Mucosa of descending colon (tissue), 3 donors: ENCODE data around the gene SIRT2. TPM values are rescaled to one million over a fixed set of nuclear protein-coding genes. Genes with fewer than 3 reads are reported as not detected.

ENCODE experiments used
- ATAC-seq: fragments of 200-7000 bp; cut with Tn5 transposase; one replicate; pipeline ENCODE4 v1.9.1; 2020; ENCODE audit warnings: mild to moderate bottlenecking, moderate library complexity
- DNase-seq, 3 donors: peaks; one replicate each; pipeline ENCODE4 v3.0.0-alpha.2; 2020
- H3K36me3 ChIP-seq: fragments of 200-600 bp; one replicate; pipeline ENCODE4 v1.8.0; 2021; ENCODE audit warnings: low read depth, mild to moderate bottlenecking
- H3K4me1 ChIP-seq: fragments of 200-600 bp; one replicate; pipeline ENCODE4 v1.8.0; 2021; ENCODE audit warnings: low read depth, mild to moderate bottlenecking
- H3K4me3 ChIP-seq: fragments of 200-600 bp; one replicate; pipeline ENCODE4 v1.8.0; 2021; ENCODE audit warnings: mild to moderate bottlenecking
- H3K9me3 ChIP-seq: fragments of 200-600 bp; one replicate; pipeline ENCODE4 v1.8.0; 2021; ENCODE audit warnings: mild to moderate bottlenecking
- intact Hi-C, 2 donors: fragments of 100-400 bp; cut with DNase I in 1 of 2; cut with micrococcal nuclease in 1 of 2; formaldehyde crosslinking; loops; one replicate each; pipeline versions ENCODE4 v1.11.0 to v1.11.1; 2022; cut with DNase I, micrococcal nuclease
- total RNA-seq, 3 donors: library from RNA; stranded (reverse); fragmentation: NEBNext Ultra II Directional in 2 of 3; extraction: Animal tissue kit (Norgen Biotek cat#: 25700) in 2 of 3; gene quantifications; one replicate each; pipeline versions ENCODE4 v1.2.1 to v1.2.4, GENCODE V29; 2021 to 2023
- TF ChIP-seq, protein P1 (sequence below): fragments of 200-600 bp; IDR thresholded peaks from one replicate; pipeline ENCODE4 v1.8.0; 2022; ENCODE audit warnings: antibody characterized with exemption, mild to moderate bottlenecking
- donor health status: DM: no; HTN: no; CAD: no; lungs with moderate emphysema.
- donor health status: DM: no; HTN: no; CAD: no.
- donor health status: DM: no; HTN: yes; CAD: no.

The SIRT2 gene
- total RNA-seq, 3 donors from 2014 or later: 32.3 to 67.2 (median 35.8) TPM

DNA sequence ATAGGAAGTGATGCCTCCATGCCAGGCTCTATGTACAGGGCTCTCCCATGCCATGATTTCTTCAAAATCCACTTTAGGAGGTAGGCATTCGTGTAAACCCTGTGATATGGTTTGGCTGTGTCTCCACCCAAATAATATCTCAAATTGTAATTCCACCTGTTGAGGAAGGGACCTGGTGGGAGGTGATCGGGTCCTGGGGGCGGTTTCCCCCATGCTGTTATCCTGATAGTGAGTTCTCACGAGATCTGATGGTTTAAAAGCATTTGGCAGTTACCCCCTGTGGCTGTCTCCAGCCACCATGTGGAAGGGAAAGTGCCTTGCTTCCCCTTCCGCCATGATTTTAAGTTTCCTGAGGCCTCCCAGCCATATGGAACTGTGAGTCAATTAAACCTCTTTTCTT, 23.1 kb upstream of the SIRT2 start:
- no peak overlapping the region for H3K4me3 ChIP-seq
- ATAC-seq (no peak), DNase-seq (no peak)
- no peaks in the 10 kb centered on the region for H3K36me3 ChIP-seq
- TF ChIP-seq, protein P1, sequence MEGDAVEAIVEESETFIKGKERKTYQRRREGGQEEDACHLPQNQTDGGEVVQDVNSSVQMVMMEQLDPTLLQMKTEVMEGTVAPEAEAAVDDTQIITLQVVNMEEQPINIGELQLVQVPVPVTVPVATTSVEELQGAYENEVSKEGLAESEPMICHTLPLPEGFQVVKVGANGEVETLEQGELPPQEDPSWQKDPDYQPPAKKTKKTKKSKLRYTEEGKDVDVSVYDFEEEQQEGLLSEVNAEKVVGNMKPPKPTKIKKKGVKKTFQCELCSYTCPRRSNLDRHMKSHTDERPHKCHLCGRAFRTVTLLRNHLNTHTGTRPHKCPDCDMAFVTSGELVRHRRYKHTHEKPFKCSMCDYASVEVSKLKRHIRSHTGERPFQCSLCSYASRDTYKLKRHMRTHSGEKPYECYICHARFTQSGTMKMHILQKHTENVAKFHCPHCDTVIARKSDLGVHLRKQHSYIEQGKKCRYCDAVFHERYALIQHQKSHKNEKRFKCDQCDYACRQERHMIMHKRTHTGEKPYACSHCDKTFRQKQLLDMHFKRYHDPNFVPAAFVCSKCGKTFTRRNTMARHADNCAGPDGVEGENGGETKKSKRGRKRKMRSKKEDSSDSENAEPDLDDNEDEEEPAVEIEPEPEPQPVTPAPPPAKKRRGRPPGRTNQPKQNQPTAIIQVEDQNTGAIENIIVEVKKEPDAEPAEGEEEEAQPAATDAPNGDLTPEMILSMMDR: no peak
- no peaks in the 10 kb centered on the region for H3K4me1 ChIP-seq
- intact Hi-C loops: no loop called here
- no peaks in the 10 kb centered on the region for H3K9me3 ChIP-seq

DNA sequence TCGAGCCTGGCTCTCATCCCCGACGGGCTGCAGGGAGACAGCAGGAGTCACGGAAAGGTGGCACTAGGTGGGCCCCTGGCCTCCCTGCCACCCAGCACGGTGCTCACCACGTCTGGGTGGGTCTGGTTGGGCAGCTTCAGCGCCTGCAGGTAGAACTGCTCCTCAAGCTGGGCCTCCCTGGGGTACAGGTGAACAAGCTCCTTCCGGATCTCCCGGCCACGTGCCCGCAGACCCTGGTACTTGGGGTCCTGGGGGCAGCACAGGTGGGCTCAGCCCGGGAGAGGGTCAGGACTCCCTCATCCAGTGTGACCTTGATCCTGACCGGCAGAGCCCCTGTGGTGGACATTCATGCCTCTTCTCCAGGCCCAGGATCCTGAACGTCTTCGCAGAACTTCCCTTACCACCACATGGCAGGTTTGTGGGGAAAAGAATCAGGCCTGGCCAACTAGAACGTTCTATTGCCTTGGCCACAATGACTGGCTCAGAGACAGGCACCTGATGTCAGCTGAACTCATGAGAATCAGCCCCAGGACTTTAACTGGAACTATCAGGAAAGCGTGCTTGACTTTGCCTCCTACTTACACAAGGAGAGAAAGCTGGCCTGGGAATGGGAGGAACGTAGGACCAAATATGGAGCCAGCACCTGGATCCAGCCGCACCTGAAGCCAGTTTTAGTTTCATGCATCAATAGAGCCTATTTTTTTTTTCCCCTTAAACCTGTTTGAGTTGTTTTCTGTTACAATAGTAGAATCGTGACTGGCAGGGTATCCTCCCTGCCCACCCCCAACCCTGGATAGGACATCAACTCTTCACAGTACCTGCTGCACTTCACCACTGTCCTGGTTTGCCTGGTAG, 22.2 kb upstream of the SIRT2 start:
- H3K9me3 ChIP-seq: no peaks in the 10 kb centered on the region
- no peak for ATAC-seq
- no peaks in the 10 kb centered on the region for H3K36me3 ChIP-seq
- intact Hi-C loops: no loop called here
- no peak overlapping the region for H3K4me3 ChIP-seq
- DNase-seq: no peak
- TF ChIP-seq, protein P1: no peak
- no peaks in the 10 kb centered on the region for H3K4me1 ChIP-seq

DNA sequence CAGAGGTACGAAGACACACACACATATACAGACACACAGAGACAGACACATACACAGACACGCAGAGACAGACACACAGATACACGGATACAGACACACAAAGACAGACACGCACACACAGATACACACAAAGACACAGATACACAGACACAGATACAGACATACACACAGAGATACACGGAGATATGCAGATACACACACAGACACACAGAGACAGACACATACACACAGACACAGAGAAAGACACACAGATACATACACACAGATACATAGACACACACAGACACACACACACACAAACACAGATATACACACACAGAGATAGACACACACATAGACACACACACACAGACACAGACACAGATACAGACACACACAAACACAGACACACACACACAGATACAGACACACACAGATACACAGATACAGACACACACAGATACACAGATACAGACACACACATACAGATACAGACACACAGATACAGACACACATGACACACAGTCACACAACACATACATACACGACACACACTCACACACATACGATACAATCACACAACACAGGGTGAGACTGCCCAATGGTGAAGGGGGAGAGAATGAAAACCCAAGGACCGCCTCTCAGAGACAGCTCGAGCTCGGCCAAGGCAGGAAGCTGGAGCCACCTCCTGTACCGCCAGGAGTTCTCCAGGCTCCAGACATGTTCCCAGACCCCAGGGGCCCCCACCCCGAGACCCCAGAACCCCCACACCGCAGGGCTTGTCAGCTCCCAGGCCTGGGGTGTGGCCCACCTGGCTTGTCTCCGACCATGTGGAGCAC, 21.4 kb upstream of the SIRT2 start:
- Histone ChIP-seq H3K4me3 (no peak overlapping the region), H3K9me3 (no peaks in the 10 kb centered on the region), H3K4me1 (no peaks in the 10 kb centered on the region), H3K36me3 (no peaks in the 10 kb centered on the region)
- DNase-seq (no peak), ATAC-seq (no peak)
- intact Hi-C loops: no loop called here
- TF ChIP-seq, protein P1: no peak

DNA sequence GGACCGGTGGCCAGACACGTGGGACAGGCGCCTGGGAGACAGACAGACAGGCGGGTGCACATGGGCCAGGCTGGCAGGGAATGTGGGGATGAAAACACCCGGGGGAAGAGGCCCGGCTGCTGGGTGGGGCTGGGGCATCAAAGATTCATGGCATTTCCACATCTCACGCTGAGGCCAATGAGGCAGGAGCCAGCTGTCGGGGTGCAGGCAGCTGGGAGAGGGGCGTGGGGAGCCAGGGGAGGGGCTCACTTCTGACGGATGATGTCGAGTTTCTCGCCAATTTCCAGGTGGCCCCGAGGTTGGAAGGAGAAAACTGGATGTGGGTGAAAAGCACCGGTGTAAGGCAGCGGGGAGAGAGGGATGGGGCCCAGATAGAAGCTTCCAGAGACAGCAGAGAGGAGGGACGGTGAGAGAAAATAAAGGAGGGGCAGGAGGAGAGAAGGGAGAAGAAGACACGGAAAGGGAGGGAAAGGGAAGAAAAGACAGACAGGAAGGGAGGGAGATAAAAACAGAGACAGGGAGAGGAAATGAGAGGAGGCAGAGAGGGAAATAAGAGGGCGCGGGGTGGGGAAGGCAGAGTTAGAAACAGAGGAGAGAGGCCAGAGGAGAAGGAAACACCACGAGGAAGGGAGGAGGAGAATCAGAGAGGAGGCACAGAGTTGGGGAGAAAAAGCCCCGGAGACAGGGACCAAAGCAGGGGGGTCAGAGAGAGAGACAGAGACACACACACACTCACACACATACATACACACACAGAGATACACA, 20.6 kb upstream of the SIRT2 start:
- TF ChIP-seq, protein P1: no peak
- no peak for DNase-seq
- H3K4me1 ChIP-seq: no peaks in the 10 kb centered on the region
- no peak for ATAC-seq
- intact Hi-C loops: no loop called here
- H3K9me3 ChIP-seq: no peaks in the 10 kb centered on the region
- H3K36me3 ChIP-seq: no peaks in the 10 kb centered on the region
- H3K4me3 ChIP-seq: no peak overlapping the region

DNA sequence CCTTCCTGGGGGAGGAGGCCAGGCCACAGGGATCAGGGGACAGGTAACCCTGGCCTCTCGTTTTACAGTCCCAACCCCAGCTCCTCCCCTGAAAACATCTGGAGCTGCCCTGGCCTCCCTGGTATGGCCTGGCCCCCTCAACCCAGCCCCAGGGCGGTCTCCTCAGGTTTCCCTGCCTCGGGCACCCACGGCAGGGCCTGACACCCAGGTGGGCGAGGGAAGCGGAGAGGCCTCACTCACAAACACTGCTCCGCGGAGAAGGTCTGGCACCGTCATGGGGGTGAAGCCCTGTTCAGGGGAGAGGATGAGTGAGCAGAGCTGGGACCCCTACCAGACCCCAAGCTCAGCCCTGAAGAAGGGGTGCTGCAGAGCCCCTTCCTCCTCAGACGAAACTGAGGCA, 19.1 kb upstream of the SIRT2 start:
- Histone ChIP-seq H3K36me3 (no peaks in the 10 kb centered on the region), H3K9me3 (no peaks in the 10 kb centered on the region), H3K4me3 (no peak overlapping the region), H3K4me1 (no peaks in the 10 kb centered on the region)
- ATAC-seq (no peak), DNase-seq (no peak)
- intact Hi-C loops: no loop called here
- TF ChIP-seq, protein P1: no peak
